Transverse colon (tissue), 4 donors: ENCODE measurements around the gene UFSP2. TPM values are rescaled to one million over a fixed set of nuclear protein-coding genes. Genes with fewer than 3 reads are reported as not detected.

Experiments used
- DNase-seq: peaks from one replicate; pipeline ENCODE4 v3.0.0-alpha.2; 2019
- H3K27ac ChIP-seq, 4 donors: fragments of 200-600 bp; sonication (generic); 2 replicates each; pipeline ENCODE4 v1.5.1; 2016 to 2018; ENCODE audit warnings: inconsistent platforms in 4 of 4
- H3K27me3 ChIP-seq: fragments of 200-600 bp; sonication (generic); 2 replicates; pipeline ENCODE4 v1.5.1; 2017; ENCODE audit warnings: inconsistent platforms
- H3K36me3 ChIP-seq, 4 donors: fragments of 200-600 bp; sonication (generic); 2 replicates each; pipeline ENCODE4 v1.5.1; 2017 to 2019; ENCODE audit warnings: inconsistent platforms in 4 of 4
- H3K4me1 ChIP-seq, 4 donors: fragments of 200-600 bp; sonication (generic); 2 replicates each; pipeline ENCODE4 v1.5.1; 2017 to 2020; ENCODE audit warnings: inconsistent platforms in 4 of 4
- H3K4me3 ChIP-seq, 4 donors: fragments of 200-600 bp; sonication (generic); 1 replicate in 1 of 4; 2 replicates in 3 of 4; pipeline versions ENCODE4 v1.5.1 to v1.6.1; 2017 to 2019; ENCODE audit warnings: inconsistent platforms in 4 of 4
- H3K9me3 ChIP-seq, 2 donors: fragments of 200-600 bp; sonication (generic); 2 replicates each; pipeline ENCODE4 v1.5.1; 2017 to 2019; ENCODE audit warnings: inconsistent platforms in 2 of 2
- EP300 ChIP-seq: sonication (generic); formaldehyde crosslinking; IDR thresholded peaks from one replicate; pipeline ENCODE4 v1.6.1; 2017; ENCODE audit warnings: antibody characterized with exemption, low read depth
- POLR2A ChIP-seq: fragments of 450-650 bp; IDR thresholded peaks from one replicate; pipeline ENCODE4 v1.6.1; 2016; ENCODE audit warnings: antibody characterized with exemption, mild to moderate bottlenecking, moderate library complexity
- POLR2AphosphoS5 ChIP-seq, 3 donors: sonication (generic); formaldehyde crosslinking; IDR thresholded peaks; one replicate each; pipeline ENCODE4 v1.6.1; 2016; ENCODE audit warnings: antibody characterized with exemption in 3 of 3
- WGBS, 2 donors: methylation state at CpG; one replicate each; pipeline ENCODE4 v1.1.5; 2018; ENCODE audit warnings: low coverage in 1 of 2; 5-methylcytosine and 5-hydroxymethylcytosine counted together
- in situ Hi-C, 4 donors: fragments of 200-750 bp; cut with MboI; loops; one replicate each; pipeline versions ENCODE4 v1.15.0 to v1.15.1; 2017; ENCODE audit warnings: low sequenced_read_pairs in 3 of 4, low pct_ligation_motif_present in 1 of 4, low pct_unique_long_range_greater_than_20kb in 1 of 4
- intact Hi-C: fragments of 100-400 bp; cut with DNase I; formaldehyde crosslinking; loops from one replicate; pipeline ENCODE4 v1.15.1; 2023; ENCODE audit warnings: low total_unique reads
- small RNA-seq, 4 donors: library from RNA; depleted of rRNA; stranded (forward); fragments of <200 nt; gene quantifications; one replicate each; pipeline ENCODE3, GENCODE V24; 2016
- total RNA-seq, 4 donors: library from RNA; depleted of rRNA; stranded (reverse); fragments of >200 nt; gene quantifications; one replicate each; pipeline ENCODE4 v1.1.0, GENCODE V29; 2016
- TF ChIP-seq, protein P1 (sequence below), 5 experiments: fragments of 200-600 bp in 3 of 5; fragments of 450-650 bp in 2 of 5; sonication (generic) in 3 of 5; IDR thresholded peaks; 1 replicate in 2 of 5; 2 replicates in 3 of 5; pipeline ENCODE4 v1.5.1; 2016 to 2017; ENCODE audit warnings: antibody characterized with exemption in 5 of 5, inconsistent platforms in 3 of 5, mild to moderate bottlenecking in 2 of 5, moderate library complexity in 1 of 5

The UFSP2 gene
- total RNA-seq, 4 donors from 2014 or later, result 5.2 to 48.4 (median 21.5) TPM

DNA sequence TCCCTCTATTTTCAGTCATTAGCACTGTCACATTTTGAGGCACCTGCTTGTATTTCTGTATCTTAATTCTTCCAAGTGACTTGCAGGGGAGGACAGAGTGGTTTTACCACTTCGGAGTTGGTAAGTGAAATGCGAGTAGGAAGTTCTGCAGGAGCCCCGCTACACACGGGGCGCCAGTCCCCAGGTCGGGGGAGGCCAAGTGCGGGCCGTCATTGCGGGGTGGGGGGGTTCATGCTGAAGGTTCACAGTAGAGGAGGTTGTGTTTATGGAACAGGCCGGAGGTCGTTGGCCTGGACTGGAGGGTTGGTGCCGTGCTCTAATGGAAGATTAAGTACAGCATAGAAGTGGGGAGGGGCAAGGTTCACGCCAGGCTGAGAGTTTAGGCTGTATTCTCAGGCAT lies 74.1 kb downstream of the UFSP2 start:
- no peaks in the 10 kb centered on the region for H3K36me3 ChIP-seq
- DNase-seq, result no peak
- no peaks in the 10 kb centered on the region for H3K4me1 ChIP-seq
- no peak overlapping the region for H3K4me3 ChIP-seq
- no peak for TF ChIP-seq EP300
- TF ChIP-seq, protein P1, sequence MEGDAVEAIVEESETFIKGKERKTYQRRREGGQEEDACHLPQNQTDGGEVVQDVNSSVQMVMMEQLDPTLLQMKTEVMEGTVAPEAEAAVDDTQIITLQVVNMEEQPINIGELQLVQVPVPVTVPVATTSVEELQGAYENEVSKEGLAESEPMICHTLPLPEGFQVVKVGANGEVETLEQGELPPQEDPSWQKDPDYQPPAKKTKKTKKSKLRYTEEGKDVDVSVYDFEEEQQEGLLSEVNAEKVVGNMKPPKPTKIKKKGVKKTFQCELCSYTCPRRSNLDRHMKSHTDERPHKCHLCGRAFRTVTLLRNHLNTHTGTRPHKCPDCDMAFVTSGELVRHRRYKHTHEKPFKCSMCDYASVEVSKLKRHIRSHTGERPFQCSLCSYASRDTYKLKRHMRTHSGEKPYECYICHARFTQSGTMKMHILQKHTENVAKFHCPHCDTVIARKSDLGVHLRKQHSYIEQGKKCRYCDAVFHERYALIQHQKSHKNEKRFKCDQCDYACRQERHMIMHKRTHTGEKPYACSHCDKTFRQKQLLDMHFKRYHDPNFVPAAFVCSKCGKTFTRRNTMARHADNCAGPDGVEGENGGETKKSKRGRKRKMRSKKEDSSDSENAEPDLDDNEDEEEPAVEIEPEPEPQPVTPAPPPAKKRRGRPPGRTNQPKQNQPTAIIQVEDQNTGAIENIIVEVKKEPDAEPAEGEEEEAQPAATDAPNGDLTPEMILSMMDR (IDR thresholded peaks at IDR 0.05), result no peak
- TF ChIP-seq POLR2AphosphoS5 (IDR thresholded peaks at IDR 0.05), result no peak
- TF ChIP-seq POLR2A, result no peak
- no peak overlapping the region for H3K27ac ChIP-seq
- in situ Hi-C loops (no loop called here), intact Hi-C loops (no loop called here)
- 79 to 87% methylated on average over 9 to 13 of the region's 13 CpGs for WGBS, 2 donors
- H3K27me3 ChIP-seq, result no peaks in the 10 kb centered on the region
- H3K9me3 ChIP-seq, result no peaks in the 10 kb centered on the region

Small RNA genes lying within 50 kb of the gene (small RNA-seq; reads per million reads assigned to genes)
- 0 reads per million in 4 donors for gene RF00019

Other genes with a start within 250 kb of the UFSP2 start
- gene CFAP97, start 222.0 kb downstream of the UFSP2 start, total RNA-seq, result 10 to 100 TPM in 2 of 4 donors, 1 to 10 TPM in 2; 4.6 to 17.1 (median 9.3) TPM
- 10 to 100 TPM; 17.1 to 68.5 (median 19.5) TPM for gene SNX25, start 216.4 kb downstream of the UFSP2 start, total RNA-seq
- 10 to 100 TPM in 1 of 4 donors, under 1 TPM in 2, not detected in 1; 0.55 to 20.1 (median 0.64) TPM for gene LRP2BP, start 30.0 kb downstream of the UFSP2 start, total RNA-seq
- 10 to 100 TPM in 1 of 4 donors, 1 to 10 TPM in 3; 2.0 to 10.0 (median 7.1) TPM for gene ANKRD37, start 29.1 kb downstream of the UFSP2 start, total RNA-seq
- gene CCDC110, start 45.8 kb upstream of the UFSP2 start, total RNA-seq, result 1 to 10 TPM in 2 of 4 donors, not detected in 2; 2.5 to 3.0 TPM
- gene PDLIM3, start 109.5 kb upstream of the UFSP2 start, total RNA-seq, result 100 to 1,000 TPM in 2 of 4 donors, 10 to 100 TPM in 2; 81.9 to 209 (median 115) TPM